GM21390 (cell line): ENCODE measurements around the gene ZBTB12.
"Not testable (repeated sequence)": the region's sequence is repeated elsewhere in the genome, so short reads cannot be mapped to it uniquely, and the experiment has no call there.

Experiments
- ATAC-seq: cut with Tn5 transposase; IDR thresholded peaks from one replicate; pipeline ENCODE4 v1.9.1; 2021; ENCODE audit not compliant: unreplicated experiment

Gene ZBTB12

DNA sequence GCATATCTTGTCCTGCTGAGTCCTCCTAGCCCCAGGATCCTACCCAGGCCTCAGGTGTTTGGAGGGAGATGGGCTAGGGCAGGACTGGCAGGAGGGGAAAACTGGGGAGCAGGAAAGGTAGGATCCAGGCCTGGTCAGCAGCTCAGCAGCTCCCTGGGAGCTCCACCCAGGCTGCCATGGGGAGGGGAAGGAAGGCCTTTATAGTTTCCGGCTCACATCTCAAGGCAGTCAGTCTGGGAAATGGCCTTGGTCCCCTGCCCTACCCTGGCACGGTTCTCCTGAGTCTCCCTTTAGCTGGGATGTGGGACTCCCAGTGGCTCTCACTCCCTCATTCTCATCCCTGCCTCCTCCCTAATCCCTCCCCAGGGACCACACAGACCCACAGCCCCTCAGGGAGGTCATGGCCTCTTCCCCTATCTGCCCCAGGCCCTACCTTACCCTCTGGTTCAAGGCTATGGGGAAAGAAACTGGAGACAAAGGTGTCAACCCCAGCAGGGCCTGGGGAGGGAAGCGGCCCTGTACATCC lies 24.7 kb downstream of the ZBTB12 start:
- no peak for ATAC-seq

DNA sequence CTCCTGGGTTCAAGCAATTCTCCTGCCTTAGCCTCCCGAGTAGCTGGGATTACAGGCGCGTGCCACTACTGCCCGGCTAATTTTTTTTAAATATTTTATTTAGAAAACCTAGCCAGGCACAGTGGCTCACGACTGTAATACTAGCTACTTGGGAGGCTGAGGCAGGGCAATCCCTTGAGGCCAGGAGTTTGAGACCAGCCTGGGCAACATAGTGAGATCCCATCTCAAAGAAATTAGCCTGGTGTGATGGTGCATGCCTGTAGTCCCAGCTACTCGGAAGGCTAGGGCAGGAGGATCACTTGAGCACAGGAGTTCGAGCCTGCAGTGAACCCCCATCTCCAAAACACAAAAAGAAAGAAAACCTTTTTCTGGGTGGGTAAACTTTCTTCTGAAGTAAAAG lies 25.5 kb downstream of the ZBTB12 start:
- no peak for ATAC-seq

DNA sequence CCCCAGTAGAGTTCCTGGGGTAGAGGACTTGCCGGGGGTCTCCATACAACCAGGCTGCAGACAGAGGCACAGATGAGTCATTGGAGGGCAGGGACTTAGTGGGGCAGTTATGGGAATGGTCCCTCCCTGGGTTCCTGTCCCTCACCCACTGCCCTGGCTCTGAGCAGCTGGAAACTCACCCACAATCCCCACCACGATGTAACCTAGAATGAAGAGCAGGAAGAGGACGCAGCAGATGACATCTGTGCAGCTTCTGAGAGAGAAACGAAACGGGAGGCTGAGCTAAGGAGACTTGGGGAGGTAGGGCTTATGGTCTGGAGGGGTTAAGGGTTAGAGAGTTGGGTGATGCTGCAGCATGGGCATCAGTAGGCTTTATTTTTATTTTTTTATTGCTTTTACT lies 26.0 kb downstream of the ZBTB12 start:
- no peak for ATAC-seq

DNA sequence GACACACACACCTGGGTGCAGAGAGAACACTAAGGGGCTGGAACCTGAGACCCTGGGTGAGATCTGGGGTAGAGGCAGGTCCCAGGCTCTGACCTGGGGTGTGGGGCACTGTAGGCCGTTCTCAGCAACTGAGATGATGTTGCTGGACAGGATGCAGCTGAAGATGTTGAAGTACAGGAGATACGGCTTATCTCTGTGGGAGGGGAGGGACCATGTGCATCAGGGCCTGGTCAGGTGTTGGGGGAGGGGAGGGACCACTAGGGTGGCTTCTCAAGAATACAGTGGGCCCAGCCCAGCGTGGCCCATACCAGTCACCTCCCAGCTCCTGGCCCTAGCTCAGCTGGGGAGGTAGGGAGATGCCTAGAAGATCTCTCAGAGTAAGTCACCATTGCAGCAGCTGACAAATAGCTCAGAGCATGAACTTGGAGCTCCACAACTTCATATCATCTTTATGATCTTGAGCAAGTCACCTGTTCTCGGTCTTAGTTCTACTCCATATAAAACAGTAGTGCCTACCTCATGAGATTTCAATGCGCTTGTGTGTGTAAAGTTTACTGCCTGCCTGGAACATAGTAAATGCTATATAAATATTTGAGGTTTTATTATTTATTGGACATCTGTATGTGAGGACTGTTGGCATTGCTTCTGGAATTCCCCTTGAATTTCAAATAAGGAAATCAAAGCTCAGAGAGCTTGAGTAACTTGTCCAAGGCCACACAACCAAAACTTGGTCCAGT lies 26.9 kb downstream of the ZBTB12 start:
- no peak for ATAC-seq

DNA sequence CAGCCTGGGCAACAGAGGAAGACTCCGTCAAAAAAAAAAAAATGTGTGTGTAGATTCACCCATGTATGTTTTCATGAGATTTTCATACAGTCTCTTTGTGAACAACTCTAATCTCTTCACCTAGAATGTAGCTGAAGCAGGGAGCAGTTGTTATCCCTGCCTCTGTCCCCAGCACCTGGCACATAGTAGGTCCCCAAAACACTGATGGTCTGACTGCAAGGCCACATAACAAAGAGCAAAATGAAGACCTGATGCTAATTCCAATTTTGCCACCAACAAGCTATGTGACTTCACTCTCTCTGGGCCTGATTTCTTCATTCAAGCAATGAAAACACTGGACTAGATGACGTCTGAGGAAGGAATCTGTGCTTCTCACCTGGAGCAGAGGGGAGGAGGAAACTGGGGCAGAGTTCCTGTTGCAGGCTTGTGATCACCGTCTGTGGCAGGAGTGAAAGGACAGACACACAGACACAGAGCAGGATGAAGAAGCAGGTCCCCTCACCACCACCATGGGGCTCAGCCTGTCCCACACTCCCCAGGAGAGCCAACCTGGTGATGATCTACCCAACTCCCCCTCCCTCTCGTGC lies 27.7 kb downstream of the ZBTB12 start:
- no peak for ATAC-seq

DNA sequence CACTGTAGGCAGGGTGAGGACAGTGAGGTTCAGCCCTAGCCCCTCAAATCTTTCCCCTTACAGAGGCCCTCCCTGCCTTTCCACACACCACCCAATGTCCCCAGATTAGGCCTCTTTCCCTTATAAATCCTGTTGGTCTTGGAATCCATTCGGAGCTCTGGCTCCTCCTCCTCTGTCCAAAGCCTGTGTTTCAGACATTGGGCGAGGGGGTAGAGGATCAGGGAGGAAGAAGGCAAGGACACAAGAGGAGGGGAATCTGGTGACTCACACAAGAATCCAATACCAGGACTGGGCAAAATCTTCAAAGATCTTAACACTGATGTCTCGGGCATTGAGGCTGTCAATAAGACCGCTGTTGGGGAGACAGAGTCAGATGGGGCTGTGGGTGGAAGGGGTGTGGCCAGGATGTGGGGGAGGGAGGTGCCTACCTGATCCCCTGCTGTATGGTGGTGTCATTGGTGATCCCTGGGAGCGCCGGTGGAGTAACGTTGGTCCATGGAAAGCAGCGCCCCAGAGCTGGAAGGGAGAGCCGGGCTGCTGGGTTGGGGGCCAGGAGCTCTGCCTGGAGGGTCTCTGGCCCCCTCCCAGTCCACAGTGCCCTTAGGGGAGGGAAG lies 30.7 kb downstream of the ZBTB12 start:
- no peak for ATAC-seq

DNA sequence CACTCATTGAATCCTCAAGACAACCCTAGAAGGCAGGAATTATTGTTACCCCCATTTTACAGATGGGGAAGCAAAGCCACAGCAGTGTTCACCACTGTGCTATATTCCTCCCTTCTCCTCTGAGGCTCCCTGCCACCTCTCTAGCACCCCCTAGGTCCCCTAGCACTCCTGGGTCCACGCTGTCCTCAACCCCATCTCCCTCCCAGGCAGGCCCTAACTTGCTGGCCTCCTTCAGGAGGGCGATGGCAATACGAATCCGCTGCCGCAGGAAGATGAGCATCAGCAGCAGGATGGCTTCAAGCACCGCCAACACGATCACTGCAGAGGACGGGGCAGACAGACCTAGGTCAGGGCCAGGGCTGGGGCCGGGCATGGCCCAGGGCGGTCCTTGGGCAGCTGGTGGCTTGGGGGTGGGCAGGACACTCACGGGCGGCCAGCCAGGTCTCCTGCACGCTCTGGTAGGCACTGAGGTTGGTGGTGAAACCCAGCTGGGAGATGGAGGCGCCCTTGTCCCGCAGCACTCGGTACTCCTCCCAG lies 31.4 kb downstream of the ZBTB12 start:
- ATAC-seq = no peak

DNA sequence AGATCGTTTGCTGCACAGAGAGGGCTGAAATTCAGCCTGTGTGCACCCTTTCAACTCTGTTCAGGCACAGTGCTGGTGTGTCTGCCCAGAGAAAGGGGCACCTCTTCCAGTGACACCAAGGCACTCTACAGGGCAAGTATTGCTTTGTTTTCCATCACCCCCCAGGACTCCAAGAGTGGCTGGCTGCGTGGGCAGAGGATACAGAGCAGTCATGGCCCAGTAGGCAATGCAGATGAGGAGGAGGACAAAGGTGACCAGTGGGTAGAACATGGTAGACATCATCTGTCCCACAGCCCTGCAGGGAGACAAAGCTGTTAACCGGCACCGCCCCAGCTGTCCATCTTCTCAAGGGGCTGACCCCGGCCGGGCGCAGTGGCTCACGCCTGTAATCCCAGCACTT lies 32.5 kb downstream of the ZBTB12 start:
- no peak for ATAC-seq

DNA sequence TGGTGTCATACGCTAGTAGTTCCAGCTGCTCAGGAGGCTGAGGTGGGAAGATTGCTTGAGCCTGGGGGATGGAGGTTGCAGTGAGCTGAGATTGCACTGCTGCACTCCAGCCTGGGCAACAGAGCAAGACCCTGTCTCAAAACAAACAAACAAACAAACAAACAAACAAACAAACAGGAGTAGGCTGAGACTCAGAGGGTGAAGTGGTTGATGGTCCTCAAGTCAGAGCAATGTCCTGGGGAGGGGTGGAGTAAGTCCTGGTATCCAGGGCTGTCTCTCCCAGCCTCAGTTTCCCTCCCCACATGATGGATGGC lies 33.3 kb downstream of the ZBTB12 start:
- ATAC-seq = not testable (repeated sequence)

DNA sequence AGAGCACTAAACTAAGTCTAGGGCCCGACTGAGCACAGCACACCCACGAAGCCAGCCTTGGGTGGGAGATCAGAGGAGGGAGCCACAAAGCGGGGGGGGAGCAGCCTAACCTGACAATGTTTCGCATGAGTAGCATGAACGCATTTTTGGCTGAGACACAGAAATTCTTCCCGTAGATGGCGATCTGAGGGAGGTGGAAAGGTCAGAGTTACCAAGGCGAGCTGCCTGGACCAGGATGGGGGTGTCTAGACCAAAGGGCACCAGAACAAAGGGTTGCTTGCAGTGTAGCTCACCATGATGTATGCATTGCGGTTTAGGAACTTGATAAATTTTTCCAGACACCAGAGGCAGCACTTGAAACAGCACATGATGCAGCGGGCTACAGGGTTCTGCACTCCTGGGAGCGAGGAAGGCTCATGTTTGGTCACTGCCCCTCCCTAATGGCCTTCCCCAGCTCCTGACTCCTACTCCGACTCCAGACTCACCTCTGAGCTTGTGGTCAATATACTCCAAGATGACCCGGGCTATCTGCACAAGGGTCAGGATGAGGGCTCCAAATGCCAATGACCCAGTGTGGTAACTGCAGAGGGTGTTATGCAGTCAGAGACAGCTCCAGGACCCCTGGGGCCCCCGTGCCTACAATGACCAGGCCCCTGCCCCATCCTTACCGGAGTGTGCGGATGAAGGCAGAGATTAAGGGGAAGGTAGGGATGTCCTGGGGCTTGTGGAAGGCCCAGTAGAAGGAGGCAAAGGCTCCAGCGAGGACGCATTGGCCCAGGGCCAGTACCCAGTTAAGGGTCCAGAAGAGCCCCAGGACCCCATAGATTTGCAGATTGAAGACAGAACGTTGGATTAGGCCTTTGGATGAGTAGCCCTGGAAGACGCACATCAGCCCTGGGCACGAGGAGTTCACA lies 36.4 kb downstream of the ZBTB12 start:
- ATAC-seq = no peak

DNA sequence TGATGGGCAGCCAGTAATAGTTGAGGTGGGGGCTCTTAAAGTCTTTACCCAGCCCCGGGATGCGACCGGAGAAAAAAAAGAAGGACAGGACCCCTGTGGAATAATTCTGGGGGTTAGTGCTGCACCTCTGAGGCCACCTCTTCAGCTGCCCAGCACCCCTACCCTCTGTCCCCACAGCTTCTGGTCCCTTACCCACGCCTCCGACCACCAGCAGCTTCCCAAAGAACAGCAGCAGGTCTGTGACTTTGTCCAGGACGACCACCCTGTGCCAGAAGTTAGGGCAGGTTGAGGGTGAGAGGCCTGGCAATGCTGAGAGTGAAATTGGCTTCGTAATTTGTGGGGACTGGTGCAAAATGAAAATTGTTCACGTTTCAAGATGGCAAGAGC lies 37.1 kb downstream of the ZBTB12 start:
- ATAC-seq = no peak

DNA sequence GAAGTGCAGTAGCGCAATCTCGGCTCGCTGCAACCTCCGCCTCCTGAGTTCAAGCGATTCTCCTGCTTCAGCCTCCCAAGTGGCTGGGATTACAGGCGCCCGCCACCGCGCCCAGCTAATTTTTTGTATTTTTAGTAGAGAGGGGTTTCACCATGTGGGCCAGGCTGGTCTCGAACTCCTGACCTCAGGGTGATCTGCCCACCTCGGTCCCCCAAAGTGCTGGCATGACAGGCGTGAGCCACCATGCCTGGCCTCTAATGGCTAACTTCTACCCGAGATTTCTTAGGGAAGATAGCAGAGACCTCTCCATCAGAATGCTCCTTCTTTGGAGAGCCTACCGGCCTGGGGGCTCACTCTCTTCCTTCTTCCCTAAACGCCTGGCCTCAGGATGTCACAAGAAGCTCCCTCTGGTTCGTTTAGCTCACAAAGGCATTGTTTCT lies 37.7 kb downstream of the ZBTB12 start:
- not testable (repeated sequence) for ATAC-seq

DNA sequence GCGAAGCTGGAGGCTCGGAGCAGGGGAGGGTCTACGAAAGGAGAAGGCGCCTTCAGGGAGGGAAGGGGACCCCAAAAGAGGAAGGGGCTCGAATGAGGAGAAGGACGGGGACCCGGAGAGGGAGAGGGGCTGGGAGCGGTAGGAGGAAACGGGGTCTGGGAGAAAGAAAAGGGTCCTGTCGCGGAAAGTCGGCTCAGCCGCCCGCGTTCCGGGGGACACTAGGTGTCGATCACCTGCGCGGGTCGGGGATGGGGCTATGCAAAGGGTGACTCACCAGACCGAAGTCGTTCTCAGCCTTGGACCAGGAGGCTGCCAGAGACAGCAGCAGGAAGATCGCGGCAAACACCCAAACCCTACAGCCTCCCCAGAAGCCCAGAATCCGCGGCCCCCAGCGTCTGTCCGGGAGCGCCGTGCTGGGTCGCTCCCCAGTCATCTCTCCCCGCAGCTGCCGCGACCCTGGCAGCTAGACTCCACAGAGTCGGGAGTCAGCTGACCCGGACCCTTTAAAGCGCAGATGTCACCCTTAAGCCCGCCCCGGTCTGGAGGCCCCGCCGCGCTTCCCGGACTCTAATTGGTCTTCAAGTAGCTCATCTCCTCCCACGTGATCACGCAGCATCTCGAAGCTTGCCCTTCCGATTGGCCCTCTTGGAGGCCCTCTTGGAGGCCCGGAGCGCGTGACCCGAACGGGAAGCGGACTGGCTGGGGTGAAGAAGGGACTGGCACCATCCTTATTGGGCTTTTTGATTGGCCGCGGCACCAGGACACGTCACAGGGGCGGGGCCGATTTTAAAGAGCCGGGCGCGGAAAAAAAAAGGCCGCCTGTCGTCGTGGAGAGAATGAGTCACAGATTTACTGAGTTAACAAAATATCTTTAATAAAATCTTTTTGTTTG lies 39.3 kb downstream of the ZBTB12 start, which contains the start of gene NEU1:
TSS of gene NEU1 (minus strand) at position 478 of the 892 bp plus-strand sequence. CDS start at position 433, 45 bp downstream.
- ATAC-seq = peak; percentile 90

DNA sequence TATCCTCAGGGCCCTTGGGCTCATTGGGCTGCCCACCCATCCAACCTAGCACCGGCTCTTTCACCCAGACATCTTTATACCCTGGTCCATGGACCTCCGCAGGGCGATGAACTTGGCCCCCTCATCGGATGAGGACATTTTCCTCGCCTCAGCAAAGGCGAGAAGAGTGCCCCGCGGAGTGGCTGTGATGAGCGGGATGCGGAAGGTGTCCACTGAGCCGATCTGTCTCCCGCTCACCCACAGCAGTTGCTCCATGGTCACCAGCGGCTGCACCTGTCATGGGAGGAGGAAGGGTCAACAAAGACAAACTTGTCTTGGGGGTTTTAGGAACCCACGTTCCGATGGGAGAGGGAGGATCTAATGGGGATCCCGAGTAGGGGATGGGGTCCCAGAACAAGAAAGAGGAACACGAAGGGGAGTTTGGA lies 40.0 kb downstream of the ZBTB12 start:
- ATAC-seq = no peak

DNA sequence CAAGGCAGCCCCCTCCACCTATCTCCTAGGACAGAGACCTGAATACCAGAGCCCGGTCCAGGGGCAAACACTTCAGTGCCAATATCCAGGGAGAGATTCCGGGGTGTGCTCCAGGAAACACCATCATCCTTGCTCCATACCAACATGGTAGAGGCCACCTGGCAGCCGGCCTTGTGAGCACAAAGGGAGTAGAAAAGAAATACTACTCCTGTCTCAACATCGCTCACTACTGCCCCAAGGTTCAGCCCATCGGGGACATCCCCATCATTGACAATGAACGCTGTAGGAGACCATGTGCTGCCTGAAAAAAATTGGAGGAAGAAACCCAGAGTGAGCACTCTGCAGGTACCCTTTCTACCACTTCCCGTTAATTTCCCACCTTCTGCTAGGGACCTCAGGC lies 40.7 kb downstream of the ZBTB12 start:
- no peak for ATAC-seq

DNA sequence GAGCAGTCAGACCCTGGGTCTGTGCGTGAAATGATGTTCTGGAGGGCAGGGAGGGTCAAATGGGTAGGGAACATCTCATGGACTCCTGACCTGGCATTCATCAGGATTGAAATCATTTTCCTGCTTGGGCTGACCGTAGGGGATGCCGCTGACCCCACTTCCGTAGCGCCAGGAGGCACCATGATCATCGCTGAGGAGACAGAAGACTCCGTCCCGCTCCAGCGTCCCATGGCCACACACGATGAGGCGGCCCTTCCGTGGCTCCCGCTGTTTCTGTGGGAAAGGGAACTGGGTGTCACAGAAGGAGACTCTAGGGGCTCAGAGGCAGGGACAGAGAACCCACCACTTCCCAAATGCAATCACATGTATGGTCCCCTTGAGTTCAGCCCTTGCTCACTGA lies 41.5 kb downstream of the ZBTB12 start:
- ATAC-seq = no peak

DNA sequence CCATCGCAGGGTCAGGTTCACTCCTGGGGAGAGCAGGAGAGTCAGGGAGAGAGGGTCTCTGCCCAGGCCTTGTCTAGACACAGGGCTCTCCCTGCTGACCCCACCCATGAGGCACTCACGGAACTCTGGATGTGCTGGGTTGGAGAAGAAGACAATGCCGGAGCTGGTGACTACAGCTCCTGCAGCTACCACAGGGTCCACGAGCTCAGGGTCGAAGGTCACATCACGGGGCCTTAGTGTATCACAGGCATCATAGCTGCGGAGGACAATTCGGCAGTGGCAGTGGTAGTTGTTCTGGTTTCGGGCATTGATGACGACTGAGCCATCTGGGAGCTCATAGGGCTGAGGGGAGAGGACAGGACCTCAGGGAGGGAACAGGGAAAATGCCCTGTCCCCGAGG lies 42.0 kb downstream of the ZBTB12 start:
- ATAC-seq = no peak

DNA sequence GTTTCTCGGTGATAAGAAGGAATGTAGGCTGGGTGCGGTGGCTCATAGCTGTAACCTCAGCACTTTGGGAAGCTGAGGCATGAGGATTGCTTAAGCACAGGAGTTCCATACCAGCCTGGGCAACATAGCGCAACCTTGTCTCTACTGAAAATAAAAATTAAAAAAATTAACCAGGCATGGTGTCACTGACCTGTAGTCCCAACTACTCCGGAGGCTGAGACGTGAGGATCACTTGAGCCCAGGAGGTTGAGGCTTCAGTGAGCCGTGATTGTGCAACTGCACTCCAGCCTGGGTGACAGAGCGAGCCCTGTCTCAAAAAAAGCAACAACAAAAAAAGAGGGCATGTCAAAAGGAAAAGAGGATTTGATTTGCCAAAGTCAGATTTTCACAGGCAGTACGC lies 43.2 kb downstream of the ZBTB12 start:
- ATAC-seq = no peak

DNA sequence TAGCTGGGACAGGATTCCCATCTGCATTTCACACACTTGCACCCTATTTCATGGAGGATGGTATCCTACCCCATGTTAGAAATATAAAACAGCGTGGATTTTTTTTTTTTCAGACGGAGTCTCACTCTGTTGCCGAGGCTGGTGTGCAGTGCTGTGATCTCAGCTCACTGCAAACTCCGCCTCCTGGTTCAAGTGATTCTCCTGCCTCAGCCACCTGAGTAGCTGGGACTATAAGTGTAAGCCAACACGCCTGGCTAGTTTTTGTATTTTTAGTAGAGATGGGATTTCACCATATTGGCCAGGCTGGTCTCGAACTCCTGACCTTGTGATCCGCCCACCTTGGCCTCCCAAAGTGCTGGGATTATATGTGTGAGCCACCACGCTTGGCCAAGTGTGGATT lies 44.1 kb downstream of the ZBTB12 start:
- not testable (repeated sequence) for ATAC-seq
